GM12864 (cell line): Measurements from ENCODE around the gene RRP36.

Experiments used
- DNase-seq: peaks from one replicate; pipeline ENCODE4 v3.0.0-alpha.2; 2011; ENCODE audit warnings: low read depth
- H3K4me3 ChIP-seq: 2 replicates; pipeline ENCODE4 v1.5.1; 2011; ENCODE audit warnings: mild to moderate bottlenecking, low read depth, low read length, control low read depth
- TF ChIP-seq, protein P1 (sequence below): IDR thresholded peaks from 2 replicates; pipeline ENCODE4 v1.5.1; 2011; ENCODE audit warnings: low read depth, mild to moderate bottlenecking, moderate library complexity, low read length, control low read depth, inconsistent platforms; ENCODE audit errors: missing control alignments

The RRP36 gene

DNA sequence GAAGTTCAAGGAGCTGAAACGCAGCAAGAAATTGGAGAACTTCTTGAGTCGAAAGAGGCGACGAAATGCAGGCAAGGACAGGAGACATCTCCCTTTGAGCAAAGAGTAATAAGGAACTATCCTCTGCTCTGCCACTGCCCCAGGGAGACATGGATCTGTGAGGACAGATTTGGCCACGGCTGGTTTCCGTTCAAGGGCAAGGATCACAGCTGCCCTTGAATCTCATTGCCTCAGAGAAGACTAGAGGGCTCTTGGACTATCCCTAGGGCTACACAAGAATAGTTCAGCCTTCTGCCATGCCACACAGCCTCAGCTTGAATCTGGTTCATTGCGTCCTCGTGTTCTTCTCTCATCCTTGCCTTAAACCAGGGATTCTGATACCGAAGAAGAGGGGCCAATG, 7.7 kb downstream of the RRP36 start:
- DNase-seq: no peak
- H3K4me3 ChIP-seq: no peak overlapping the region
- TF ChIP-seq, protein P1, sequence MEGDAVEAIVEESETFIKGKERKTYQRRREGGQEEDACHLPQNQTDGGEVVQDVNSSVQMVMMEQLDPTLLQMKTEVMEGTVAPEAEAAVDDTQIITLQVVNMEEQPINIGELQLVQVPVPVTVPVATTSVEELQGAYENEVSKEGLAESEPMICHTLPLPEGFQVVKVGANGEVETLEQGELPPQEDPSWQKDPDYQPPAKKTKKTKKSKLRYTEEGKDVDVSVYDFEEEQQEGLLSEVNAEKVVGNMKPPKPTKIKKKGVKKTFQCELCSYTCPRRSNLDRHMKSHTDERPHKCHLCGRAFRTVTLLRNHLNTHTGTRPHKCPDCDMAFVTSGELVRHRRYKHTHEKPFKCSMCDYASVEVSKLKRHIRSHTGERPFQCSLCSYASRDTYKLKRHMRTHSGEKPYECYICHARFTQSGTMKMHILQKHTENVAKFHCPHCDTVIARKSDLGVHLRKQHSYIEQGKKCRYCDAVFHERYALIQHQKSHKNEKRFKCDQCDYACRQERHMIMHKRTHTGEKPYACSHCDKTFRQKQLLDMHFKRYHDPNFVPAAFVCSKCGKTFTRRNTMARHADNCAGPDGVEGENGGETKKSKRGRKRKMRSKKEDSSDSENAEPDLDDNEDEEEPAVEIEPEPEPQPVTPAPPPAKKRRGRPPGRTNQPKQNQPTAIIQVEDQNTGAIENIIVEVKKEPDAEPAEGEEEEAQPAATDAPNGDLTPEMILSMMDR: no peak

DNA sequence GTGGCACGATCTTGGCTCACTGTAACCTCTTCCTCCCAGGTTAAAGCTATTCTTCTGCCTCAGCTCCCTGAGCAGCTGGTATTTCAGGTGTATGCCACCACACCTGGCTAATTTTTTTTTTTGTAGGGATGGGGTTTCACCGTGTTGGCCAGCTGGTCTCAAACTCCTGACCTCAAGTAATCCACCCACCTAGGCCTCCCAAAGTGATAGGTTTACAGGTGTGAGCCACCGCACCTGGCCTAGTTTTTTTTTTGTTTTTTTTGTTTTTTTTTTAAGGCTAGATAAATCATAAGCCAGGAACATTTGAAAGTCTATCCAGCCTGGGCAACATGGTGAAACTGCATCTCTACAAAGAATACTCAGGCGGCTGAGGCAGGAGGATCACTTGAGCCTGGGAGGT, 10.9 kb downstream of the RRP36 start:
- TF ChIP-seq, protein P1: no peak
- H3K4me3 ChIP-seq: no peak overlapping the region
- no peak for DNase-seq

DNA sequence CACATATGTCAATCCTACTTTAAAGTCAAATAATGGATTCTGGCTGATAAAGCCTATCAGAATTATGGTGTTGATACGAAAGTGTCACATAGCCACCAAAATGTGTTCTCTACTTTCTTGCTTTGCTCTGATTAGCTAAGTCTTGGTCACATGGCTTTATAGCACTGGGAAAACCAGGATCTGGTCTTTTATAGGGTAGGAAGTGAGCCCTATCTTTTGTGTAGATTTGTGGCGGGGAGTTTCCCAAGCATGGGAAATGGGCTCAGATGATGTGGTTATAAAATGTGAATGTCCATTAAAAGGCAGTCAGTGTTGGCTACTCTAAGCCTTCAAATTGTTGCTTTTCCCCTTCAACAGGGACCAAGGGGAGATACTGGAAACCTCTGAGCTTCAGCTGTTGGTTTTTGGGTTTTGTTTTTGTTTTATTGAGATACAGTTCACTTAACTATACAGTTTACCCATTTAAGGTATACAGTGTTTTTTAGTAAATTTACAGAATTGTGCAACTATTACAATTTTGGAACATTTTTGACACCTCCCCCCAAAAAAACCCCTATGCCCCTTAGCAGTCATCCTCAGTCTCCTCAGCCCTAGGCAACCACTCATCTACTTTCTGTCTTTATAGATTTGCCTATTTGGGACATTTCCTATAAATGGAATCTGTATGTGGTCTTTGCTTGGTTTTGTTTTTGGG, 12.2 kb downstream of the RRP36 start:
- H3K4me3 ChIP-seq: no peak overlapping the region
- TF ChIP-seq, protein P1: no peak
- no peak for DNase-seq

DNA sequence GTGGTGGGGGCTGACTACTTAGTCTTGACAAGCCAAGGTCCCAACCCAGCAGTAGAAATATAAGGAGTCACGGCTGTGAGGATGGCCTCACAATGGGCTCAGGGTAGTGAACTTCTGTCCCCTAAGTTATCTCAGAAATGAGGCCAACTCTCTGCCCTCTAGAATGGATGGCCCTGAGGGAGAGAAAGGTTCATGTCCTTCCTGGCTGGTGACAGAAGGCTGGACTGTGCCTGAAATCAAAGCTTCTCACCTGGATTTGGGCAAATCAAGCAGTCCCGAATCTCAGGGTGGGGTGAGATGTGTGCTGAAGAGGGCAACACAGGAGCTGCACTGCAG, 12.7 kb downstream of the RRP36 start:
- DNase-seq: no peak
- no peak overlapping the region for H3K4me3 ChIP-seq
- TF ChIP-seq, protein P1: no peak

DNA sequence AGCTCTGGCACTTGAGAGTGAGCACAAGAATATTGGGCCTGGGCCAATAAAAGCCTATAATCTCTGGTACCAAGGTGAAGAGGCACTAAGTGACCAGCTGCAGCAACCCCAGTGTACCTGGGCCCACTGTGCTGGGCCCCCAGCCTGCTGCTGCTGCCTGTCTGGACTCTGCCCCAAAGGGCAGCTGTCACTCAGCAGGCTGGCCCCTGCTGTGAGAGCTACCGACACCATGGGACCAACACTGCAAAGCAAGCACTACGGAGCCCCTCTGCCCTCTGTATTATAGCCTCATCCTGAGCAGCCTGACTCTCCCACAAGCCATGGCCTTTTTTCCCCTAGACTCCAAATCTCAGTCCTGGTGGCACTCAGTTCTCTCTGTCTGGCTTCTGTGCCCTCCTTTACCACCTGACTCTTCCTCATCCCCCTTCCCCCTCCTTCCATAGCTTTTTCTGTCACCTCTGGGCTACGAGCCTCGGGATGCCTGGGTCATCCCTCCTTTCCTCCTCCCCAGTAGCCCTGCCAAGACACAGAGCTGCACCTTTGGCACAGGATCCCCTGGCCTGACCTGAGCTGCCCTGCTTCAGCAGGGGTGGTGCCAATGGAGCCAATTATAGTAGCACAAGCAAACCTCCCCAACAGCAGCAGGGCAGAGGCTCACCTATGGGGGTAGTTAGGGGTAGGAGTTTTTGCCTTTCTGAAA, 14.2 kb downstream of the RRP36 start:
- H3K4me3 ChIP-seq: no peak overlapping the region
- TF ChIP-seq, protein P1: no peak
- no peak for DNase-seq

DNA sequence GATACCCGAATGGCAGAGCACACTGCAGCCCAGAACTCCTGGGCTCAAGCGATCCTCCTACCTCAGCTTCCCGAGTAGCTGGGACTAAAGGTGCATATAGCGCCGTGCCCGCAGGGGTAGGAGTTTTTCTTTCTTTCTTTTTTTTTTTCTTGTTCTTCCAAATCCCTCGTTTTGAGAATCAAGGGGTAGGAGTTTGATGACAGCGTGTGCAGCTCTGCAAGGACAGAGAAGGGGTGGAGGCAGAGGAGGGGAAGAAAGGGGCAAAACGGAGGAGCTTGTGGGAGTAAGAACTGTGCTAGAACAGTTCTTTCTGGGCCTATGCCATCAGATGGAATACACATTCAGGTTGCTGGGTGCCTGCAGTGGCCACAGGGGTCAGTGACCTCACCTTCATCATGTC, 15.3 kb downstream of the RRP36 start:
- TF ChIP-seq, protein P1: no peak
- H3K4me3 ChIP-seq: no peak overlapping the region
- no peak for DNase-seq

DNA sequence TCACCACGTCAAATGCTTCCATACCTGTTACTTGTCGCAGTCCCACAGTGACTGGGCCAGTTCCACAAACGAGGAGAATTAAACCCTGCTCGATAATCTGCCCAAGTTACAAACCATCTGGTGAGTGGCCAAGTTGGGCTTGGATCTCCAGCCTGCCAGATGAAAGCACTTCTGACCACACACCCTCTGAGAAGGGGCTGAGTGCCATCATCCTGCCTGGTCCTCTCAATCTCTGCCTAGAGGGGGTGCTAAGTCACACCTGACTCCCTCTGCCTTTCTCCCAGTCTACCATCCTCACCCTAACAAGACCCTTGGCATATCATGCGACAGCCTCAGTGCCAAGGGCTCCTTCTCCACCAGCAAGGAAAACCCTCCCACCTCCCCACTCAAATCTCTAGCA, 15.8 kb downstream of the RRP36 start:
- DNase-seq: no peak

More for the DNA sequence above, 15.8 kb downstream of the RRP36 start:
- TF ChIP-seq, protein P1: no peak
- H3K4me3 ChIP-seq: no peak overlapping the region
